Endothelial cell of hepatic sinusoid (primary cell): Measurements from ENCODE around the gene ATP6V0C.

ENCODE experiments used
- in situ Hi-C: cut with HindIII; loops from 2 replicates; pipeline ENCODE4 v1.10.0; 2017; ENCODE audit warnings: low sequenced_read_pairs

Gene ATP6V0C

GRCh38 chr16:2508722-2509400, 4.9 kb upstream of the ATP6V0C start:
- in situ Hi-C loops, result loop anchor here (10.0 kb wide), 4 partner anchors 84 to 474 kb away; partner anchors contain the start of gene CCNF

- in situ Hi-C loops, result no loop called here
These were observed 2.5 kb upstream of the ATP6V0C start for GRCh38 chr16:2511128-2511800.

- in situ Hi-C loops, result no loop called here
These were observed 1.6 kb upstream of the ATP6V0C start for GRCh38 chr16:2511996-2512734.

GRCh38 chr16:2512735-2513404, 882 bp upstream of the ATP6V0C start:
- in situ Hi-C loops, result no loop called here

GRCh38 chr16:2514333-2515179, 804 bp downstream of the ATP6V0C start:
- in situ Hi-C loops, result no loop called here

GRCh38 chr16:2515180-2515851, 1.6 kb downstream of the ATP6V0C start:
- in situ Hi-C loops, result no loop called here

GRCh38 chr16:2516391-2517240, 2.9 kb downstream of the ATP6V0C start:
- in situ Hi-C loops, result no loop called here

GRCh38 chr16:2517954-2518605, 4.3 kb downstream of the ATP6V0C start:
- in situ Hi-C loops, result no loop called here

- in situ Hi-C loops, result no loop called here
These were observed 5.3 kb downstream of the ATP6V0C start for GRCh38 chr16:2518823-2519710.

- in situ Hi-C loops, result no loop called here
These were observed 5.9 kb downstream of the ATP6V0C start for GRCh38 chr16:2519711-2520080.

- in situ Hi-C loops, result no loop called here
These were observed 6.5 kb downstream of the ATP6V0C start, which contains the start of gene AMDHD2 for GRCh38 chr16:2520097-2520783. Gene AMDHD2, plus strand, starts transcription at chr16:2520371. Its CDS starts 88 bp downstream, at chr16:2520459.

- in situ Hi-C loops, result no loop called here
These were observed 7.2 kb downstream of the ATP6V0C start for GRCh38 chr16:2520784-2521531.

- in situ Hi-C loops, result no loop called here
These were observed 10.1 kb downstream of the ATP6V0C start for GRCh38 chr16:2523801-2524231.

GRCh38 chr16:2524339-2524938, 10.7 kb downstream of the ATP6V0C start:
- in situ Hi-C loops, result no loop called here

- in situ Hi-C loops, result no loop called here
These were observed 12.4 kb downstream of the ATP6V0C start for GRCh38 chr16:2526135-2526534.
